Parathyroid adenoma (tissue), 2 donors: ENCODE results near the gene TBC1D4.

Experiments used
- H2AFZ ChIP-seq: fragments of 300-600 bp; sonication (generic); one replicate; pipeline ENCODE4 v1.7.0; 2017; ENCODE audit warnings: antibody characterized with exemption, mild to moderate bottlenecking
- H3K27ac ChIP-seq: fragments of 300-600 bp; sonication (generic); one replicate; pipeline ENCODE4 v1.7.0; 2017
- H3K27me3 ChIP-seq: fragments of 300-600 bp; sonication (generic); one replicate; pipeline ENCODE4 v1.7.0; 2017; ENCODE audit warnings: low read length; ENCODE audit not compliant: control insufficient read depth, insufficient read depth
- H3K36me3 ChIP-seq: fragments of 300-600 bp; sonication (generic); one replicate; pipeline ENCODE4 v1.7.0; 2017; ENCODE audit warnings: low read length; ENCODE audit not compliant: control insufficient read depth, insufficient read depth
- H3K4me1 ChIP-seq: fragments of 300-600 bp; sonication (generic); one replicate; pipeline ENCODE4 v1.7.0; 2017; ENCODE audit warnings: control low read depth
- H3K4me2 ChIP-seq: fragments of 300-600 bp; sonication (generic); one replicate; pipeline ENCODE4 v1.7.0; 2017; ENCODE audit warnings: low read length
- H3K4me3 ChIP-seq: fragments of 300-600 bp; sonication (generic); one replicate; pipeline ENCODE4 v1.7.0; 2017; ENCODE audit warnings: low read depth, low read length
- H3K79me2 ChIP-seq: fragments of 300-600 bp; sonication (generic); one replicate; pipeline ENCODE4 v1.7.0; 2017; ENCODE audit warnings: control low read depth
- H3K9ac ChIP-seq: fragments of 300-600 bp; sonication (generic); one replicate; pipeline ENCODE4 v1.7.0; 2017; ENCODE audit warnings: mild to moderate bottlenecking
- H3K9me3 ChIP-seq: fragments of 300-600 bp; sonication (generic); one replicate; pipeline ENCODE4 v1.7.0; 2017; ENCODE audit warnings: low read length; ENCODE audit not compliant: control insufficient read depth
- TF ChIP-seq, protein P1 (sequence below): fragments of 300-600 bp; sonication (generic); IDR thresholded peaks from one replicate; pipeline ENCODE4 v1.7.0; 2017; ENCODE audit warnings: antibody characterized with exemption, mild to moderate bottlenecking
- donor health status: primary hyperparathyroidism.

Gene TBC1D4, protein sequence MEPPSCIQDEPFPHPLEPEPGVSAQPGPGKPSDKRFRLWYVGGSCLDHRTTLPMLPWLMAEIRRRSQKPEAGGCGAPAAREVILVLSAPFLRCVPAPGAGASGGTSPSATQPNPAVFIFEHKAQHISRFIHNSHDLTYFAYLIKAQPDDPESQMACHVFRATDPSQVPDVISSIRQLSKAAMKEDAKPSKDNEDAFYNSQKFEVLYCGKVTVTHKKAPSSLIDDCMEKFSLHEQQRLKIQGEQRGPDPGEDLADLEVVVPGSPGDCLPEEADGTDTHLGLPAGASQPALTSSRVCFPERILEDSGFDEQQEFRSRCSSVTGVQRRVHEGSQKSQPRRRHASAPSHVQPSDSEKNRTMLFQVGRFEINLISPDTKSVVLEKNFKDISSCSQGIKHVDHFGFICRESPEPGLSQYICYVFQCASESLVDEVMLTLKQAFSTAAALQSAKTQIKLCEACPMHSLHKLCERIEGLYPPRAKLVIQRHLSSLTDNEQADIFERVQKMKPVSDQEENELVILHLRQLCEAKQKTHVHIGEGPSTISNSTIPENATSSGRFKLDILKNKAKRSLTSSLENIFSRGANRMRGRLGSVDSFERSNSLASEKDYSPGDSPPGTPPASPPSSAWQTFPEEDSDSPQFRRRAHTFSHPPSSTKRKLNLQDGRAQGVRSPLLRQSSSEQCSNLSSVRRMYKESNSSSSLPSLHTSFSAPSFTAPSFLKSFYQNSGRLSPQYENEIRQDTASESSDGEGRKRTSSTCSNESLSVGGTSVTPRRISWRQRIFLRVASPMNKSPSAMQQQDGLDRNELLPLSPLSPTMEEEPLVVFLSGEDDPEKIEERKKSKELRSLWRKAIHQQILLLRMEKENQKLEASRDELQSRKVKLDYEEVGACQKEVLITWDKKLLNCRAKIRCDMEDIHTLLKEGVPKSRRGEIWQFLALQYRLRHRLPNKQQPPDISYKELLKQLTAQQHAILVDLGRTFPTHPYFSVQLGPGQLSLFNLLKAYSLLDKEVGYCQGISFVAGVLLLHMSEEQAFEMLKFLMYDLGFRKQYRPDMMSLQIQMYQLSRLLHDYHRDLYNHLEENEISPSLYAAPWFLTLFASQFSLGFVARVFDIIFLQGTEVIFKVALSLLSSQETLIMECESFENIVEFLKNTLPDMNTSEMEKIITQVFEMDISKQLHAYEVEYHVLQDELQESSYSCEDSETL (N-terminal part only)

DNA sequence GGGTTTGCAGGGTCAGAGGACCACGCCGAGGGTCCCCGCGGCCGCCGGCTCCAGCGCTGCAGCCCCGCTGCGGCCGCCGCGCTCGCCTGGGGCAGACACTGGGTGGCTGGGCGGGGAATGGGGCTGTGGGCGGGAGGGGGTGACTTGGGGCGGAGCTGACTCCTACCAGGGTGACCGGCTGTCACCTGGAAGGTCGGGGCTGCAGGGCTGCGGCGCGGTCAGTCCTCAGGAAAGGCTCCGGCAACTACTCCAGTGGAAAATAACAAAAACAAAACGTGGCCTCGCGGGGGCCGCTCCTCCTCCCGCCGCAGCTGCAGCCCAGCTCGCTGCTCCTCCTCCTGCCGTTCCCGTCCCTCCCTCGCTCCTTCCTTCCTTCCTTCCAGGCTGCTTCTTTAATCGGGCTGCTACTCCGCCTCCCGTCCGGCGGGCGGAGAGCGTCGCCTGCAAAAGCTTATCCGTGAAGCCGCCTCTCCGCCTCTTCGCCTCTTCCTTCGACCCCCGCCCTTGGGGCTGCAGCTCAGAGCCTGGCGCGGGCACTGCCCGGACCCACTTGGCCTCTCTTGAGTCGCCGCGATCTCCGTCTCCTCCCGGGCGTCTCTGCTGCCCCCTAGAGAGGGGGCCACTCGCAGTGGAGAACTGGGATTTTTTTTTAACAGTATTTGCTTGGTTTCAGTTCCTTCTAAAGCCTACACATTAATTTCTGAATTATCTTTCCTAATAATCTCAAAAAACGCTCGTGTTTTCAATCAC is at the start of gene TBC1D4:
TSS of gene TBC1D4 (minus strand) at position 100 of the 750 bp plus-strand sequence. CDS start 402 bp downstream, outside the sequence.
- Histone ChIP-seq H3K4me1 (no peaks in the 10 kb centered on the region), H3K9me3 (no peaks in the 10 kb centered on the region)

DNA sequence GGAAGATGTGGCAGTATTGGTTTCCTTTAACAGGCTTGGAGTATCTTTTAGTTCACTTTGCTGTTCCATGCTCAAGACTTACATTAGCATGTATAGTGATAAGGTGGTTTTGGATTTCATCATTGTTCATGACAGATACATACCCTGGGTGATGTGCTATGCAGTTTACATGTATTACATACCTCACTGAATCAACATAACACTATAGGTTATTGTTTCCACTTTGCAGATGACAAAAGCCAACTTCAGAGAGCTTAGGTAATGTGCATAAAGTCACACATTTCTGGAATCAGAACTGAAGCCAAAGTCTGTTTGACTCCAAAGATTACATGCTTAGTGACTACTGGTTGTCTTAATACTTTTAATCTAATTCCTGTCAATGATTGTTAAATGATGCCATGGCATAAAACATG is 48.6 kb upstream of the TBC1D4 start:
- H3K79me2 ChIP-seq, result no peaks in the 10 kb centered on the region
- no peak overlapping the region for H3K4me3 ChIP-seq
- no peaks in the 10 kb centered on the region for H3K27me3 ChIP-seq
- no peak overlapping the region for H2AFZ ChIP-seq
- no peaks in the 10 kb centered on the region for H3K36me3 ChIP-seq
- TF ChIP-seq, protein P1, sequence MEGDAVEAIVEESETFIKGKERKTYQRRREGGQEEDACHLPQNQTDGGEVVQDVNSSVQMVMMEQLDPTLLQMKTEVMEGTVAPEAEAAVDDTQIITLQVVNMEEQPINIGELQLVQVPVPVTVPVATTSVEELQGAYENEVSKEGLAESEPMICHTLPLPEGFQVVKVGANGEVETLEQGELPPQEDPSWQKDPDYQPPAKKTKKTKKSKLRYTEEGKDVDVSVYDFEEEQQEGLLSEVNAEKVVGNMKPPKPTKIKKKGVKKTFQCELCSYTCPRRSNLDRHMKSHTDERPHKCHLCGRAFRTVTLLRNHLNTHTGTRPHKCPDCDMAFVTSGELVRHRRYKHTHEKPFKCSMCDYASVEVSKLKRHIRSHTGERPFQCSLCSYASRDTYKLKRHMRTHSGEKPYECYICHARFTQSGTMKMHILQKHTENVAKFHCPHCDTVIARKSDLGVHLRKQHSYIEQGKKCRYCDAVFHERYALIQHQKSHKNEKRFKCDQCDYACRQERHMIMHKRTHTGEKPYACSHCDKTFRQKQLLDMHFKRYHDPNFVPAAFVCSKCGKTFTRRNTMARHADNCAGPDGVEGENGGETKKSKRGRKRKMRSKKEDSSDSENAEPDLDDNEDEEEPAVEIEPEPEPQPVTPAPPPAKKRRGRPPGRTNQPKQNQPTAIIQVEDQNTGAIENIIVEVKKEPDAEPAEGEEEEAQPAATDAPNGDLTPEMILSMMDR, result no peak
- no peaks in the 10 kb centered on the region for H3K9me3 ChIP-seq
- H3K4me1 ChIP-seq, result no peaks in the 10 kb centered on the region
- H3K27ac ChIP-seq, result no peak overlapping the region
- no peak overlapping the region for H3K9ac ChIP-seq
- no peak overlapping the region for H3K4me2 ChIP-seq

More for the DNA sequence above, at the start of gene TBC1D4:
- TF ChIP-seq, protein P1, result peak; percentile 87
- H3K4me3 ChIP-seq, result peak within 1 kb of the TSS; percentile 77
- no peaks in the 10 kb centered on the region for H3K27me3 ChIP-seq
- no peaks in the 10 kb centered on the region for H3K36me3 ChIP-seq
- peak within 1 kb of the TSS; percentile 81 for H2AFZ ChIP-seq
- H3K27ac ChIP-seq, result peak within 1 kb of the TSS; percentile 69
- H3K79me2 ChIP-seq, result no peaks in the 10 kb centered on the region
- no peak within 1 kb of the TSS for H3K9ac ChIP-seq
- peak within 1 kb of the TSS; percentile 93 for H3K4me2 ChIP-seq

DNA sequence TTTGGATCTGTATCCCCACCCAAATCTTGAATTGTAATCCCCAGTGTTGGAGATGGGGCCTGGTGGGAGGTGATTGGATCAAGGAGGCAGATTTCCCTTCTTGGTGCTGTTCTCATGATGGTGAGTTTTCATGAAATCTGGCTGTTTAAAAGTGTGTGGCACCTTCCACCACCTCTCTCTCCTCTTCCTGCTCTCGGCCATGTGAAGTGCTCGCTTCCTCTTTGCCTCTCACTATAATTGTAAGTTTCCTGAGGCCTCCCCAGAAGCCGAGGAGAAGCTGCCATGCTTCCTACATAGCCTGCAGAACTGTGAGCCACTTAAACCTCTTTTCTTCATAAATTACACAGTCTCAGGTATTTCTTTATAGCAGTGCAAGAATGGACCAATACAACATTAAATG is 40.0 kb upstream of the TBC1D4 start:
- Histone ChIP-seq H3K4me2 (no peak overlapping the region), H3K36me3 (no peaks in the 10 kb centered on the region), H3K27me3 (no peaks in the 10 kb centered on the region), H3K9me3 (no peaks in the 10 kb centered on the region), H3K79me2 (no peaks in the 10 kb centered on the region), H3K27ac (no peak overlapping the region), H3K4me3 (no peak overlapping the region), H2AFZ (no peak overlapping the region), H3K9ac (no peak overlapping the region), H3K4me1 (no peaks in the 10 kb centered on the region)
- TF ChIP-seq, protein P1, result no peak

DNA sequence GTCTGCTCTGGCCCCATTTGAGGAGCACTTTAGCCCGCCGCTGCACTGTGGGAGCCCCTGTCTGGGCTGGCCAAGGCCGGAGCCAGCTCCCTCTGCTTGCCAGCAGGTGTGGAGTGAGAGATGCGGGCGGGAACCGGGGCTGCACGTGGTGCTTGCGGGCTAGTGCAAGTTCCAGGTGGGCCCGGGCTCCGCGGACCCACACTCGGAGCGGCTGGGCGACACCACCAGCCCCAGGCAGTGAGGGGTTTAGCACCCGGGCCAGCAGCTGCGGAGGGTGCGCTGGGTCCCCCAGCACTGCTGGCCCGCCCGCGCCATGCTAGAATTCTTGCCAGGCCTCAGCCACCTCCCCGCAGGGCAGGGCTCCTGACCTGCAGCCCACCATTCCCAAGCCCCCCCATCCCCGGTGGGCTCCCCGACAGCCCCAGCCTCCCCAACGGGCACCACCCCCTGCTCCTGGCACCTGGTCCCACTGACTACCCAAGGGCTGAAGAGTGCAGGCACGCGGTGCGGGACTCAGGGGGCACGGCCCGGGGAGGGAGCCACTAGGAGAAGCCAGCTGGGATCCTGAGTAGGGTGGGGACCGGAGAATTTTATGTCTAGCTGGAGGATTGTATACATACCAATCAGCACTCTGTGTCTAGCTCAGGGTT is 36.6 kb upstream of the TBC1D4 start:
- TF ChIP-seq, protein P1, result no peak
- Histone ChIP-seq H3K36me3 (no peaks in the 10 kb centered on the region), H3K4me3 (no peak overlapping the region)

More for the DNA sequence above, 36.6 kb upstream of the TBC1D4 start:
- H3K4me2 ChIP-seq, result no peak overlapping the region
- no peaks in the 10 kb centered on the region for H3K79me2 ChIP-seq
- H3K9ac ChIP-seq, result no peak overlapping the region
- H3K9me3 ChIP-seq, result no peaks in the 10 kb centered on the region
- no peaks in the 10 kb centered on the region for H3K4me1 ChIP-seq
- no peak overlapping the region for H2AFZ ChIP-seq
- no peak overlapping the region for H3K27ac ChIP-seq
- H3K27me3 ChIP-seq, result no peaks in the 10 kb centered on the region
